Uterus (tissue), 2 donors: ENCODE measurements around the gene STAT2.

Experiments used
- CTCF ChIP-seq, 4 experiments: fragments of 200-600 bp in 2 of 4; fragments of 450-650 bp in 2 of 4; sonication (generic) in 2 of 4; IDR thresholded peaks; one replicate each; pipeline ENCODE4 v1.5.1; 2016 to 2019; ENCODE audit warnings: antibody characterized with exemption in 4 of 4, mild to moderate bottlenecking in 2 of 4, moderate library complexity in 1 of 4
- POLR2A ChIP-seq, 2 donors: fragments of 450-650 bp; IDR thresholded peaks; one replicate each; pipeline ENCODE4 v1.6.1; 2016; ENCODE audit warnings: antibody characterized with exemption in 2 of 2, mild to moderate bottlenecking in 1 of 2, moderate library complexity in 1 of 2

GRCh38 chr12:56382611-56383010, 22.7 kb upstream of the STAT2 start:
- TF ChIP-seq CTCF (IDR thresholded peaks at IDR 0.05) = no peak
- no peak for TF ChIP-seq POLR2A (IDR thresholded peaks at IDR 0.05)
